Measurements from ENCODE around the gene TRAF7. TPM values are rescaled to one million over a fixed set of nuclear protein-coding genes. Genes with fewer than 3 reads are reported as not detected.

Gene TRAF7
- total and polyA plus RNA-seq, 2 of the 13 experiments (the other 11 are each of a cell fraction or from before 2014, with no cell fraction given): 47.9 to 65.6 TPM

DNA sequence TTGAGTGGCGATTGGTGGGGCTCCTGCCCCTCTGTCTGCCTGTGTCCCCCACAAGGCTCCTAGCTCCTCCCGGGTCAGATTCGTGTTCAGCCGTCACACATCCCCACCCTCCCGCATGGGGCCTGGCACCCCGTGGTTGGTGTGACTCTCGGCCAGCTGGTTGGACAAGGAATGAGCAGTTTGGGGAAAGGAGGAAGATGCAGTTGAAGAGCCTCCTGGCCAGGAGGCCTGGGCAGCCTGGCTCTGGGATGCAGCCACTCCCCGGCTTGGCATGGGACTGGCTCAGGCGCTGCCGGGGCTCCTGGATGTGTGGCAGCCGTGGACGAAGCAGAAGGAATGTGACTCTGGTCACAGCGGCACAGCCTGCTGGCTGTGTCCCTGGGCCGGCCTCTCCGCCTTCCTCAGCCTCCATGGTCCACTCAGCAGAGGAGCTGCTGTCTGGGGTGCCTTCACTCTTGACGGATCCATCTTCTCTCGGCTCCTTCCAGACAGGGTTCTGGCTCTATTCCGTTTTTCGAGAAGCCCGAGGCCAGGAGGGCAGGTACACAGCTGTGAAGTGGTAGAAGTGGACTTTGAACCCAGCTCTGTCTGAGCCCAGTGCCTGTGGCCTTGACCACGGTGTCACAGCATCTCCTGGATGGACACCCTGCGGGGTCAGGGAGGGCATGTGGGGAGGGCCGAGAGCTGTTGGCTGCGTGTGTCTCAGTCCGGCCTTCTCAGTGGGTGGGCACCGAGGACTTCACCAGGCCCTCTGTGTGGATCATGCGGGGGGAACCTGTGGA is 2.1 kb downstream of the TRAF7 start (continued):
- TF ChIP-seq HMG20B (CRISPR knock-in tag; conservative IDR thresholded peaks at IDR 0.05): 0 out of 2 replicates have a peak, but pooled peaks have one; percentile 37
- TF ChIP-seq, protein P1, sequence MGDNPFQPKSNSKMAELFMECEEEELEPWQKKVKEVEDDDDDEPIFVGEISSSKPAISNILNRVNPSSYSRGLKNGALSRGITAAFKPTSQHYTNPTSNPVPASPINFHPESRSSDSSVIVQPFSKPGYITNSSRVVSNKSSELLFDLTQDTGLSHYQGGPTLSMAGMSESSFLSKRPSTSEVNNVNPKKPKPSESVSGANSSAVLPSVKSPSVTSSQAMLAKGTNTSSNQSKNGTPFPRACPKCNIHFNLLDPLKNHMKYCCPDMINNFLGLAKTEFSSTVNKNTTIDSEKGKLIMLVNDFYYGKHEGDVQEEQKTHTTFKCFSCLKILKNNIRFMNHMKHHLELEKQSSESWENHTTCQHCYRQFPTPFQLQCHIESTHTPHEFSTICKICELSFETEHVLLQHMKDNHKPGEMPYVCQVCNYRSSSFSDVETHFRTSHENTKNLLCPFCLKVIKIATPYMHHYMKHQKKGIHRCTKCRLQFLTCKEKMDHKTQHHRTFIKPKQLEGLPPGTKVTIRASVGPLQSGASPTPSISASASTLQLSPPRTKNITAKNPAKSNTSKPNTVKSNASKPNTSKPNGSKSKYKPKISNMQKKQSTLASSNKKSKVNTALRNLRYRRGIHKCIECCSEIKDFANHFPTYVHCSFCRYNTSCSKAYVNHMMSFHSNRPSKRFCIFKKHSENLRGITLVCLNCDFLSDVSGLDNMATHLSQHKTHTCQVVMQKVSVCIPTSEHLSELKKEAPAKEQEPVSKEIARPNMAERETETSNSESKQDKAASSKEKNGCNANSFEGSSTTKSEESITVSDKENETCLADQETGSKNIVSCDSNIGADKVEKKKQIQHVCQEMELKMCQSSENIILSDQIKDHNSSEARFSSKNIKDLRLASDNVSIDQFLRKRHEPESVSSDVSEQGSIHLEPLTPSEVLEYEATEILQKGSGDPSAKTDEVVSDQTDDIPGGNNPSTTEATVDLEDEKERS (CRISPR knock-in tag; IDR thresholded peaks at IDR 0.05): peak; percentile 52; the same call in 1 of the 2 replicates
- TF ChIP-seq TCF12 (IDR thresholded peaks at IDR 0.05): no peak
- 0 out of 2 replicates have a peak, but pooled peaks have one; percentile 29 for TF ChIP-seq TCF12 (CRISPR knock-in tag; IDR thresholded peaks at IDR 0.05)
- no peak for TF ChIP-seq ZNF367 (CRISPR knock-in tag; IDR thresholded peaks at IDR 0.05; ENCODE audit: borderline replicate concordance)
- 0 out of 2 replicates have a peak, but pooled peaks have one; percentile 48 for TF ChIP-seq ZBTB34 (CRISPR knock-in tag; IDR thresholded peaks at IDR 0.05)
- TF ChIP-seq TMF1 (CRISPR knock-in tag; IDR thresholded peaks at IDR 0.05; ENCODE audit: low read depth): 0 out of 2 replicates have a peak, but pooled peaks have one; percentile 73
- peak; percentile 74 for TF ChIP-seq HOXA3 (CRISPR knock-in tag; IDR thresholded peaks at IDR 0.05)
- peak; percentile 59; the same call in 1 of the 2 replicates for TF ChIP-seq FOXO1 (CRISPR knock-in tag; IDR thresholded peaks at IDR 0.05)
- no peak for TF ChIP-seq SRSF4 (IDR thresholded peaks at IDR 0.05; ENCODE audit: low read depth, low read length, poor library complexity, severe bottlenecking)
- TF ChIP-seq ZSCAN31 (CRISPR knock-in tag; IDR thresholded peaks at IDR 0.05; ENCODE audit: low read depth): 0 out of 2 replicates have a peak, but pooled peaks have one; percentile 24
- TF ChIP-seq KLF12 (CRISPR knock-in tag; IDR thresholded peaks at IDR 0.05; ENCODE audit: borderline replicate concordance): 0 out of 2 replicates have a peak, but pooled peaks have one; percentile 54
- peak; percentile 45; the same call in 1 of the 2 replicates for TF ChIP-seq ELF1 (CRISPR knock-in tag; IDR thresholded peaks at IDR 0.05)
- peak; percentile 66 for TF ChIP-seq POLR2G (IDR thresholded peaks at IDR 0.05; ENCODE audit: low read depth, low read length)
- TF ChIP-seq PCBP1 (IDR thresholded peaks at IDR 0.05; ENCODE audit: borderline replicate concordance, low read depth, low read length): peak; percentile 2; the same call in 1 of the 2 replicates
- TF ChIP-seq FOXP4 (CRISPR knock-in tag; IDR thresholded peaks at IDR 0.05): peak; percentile 72
- no peak for TF ChIP-seq BRCA1 (CRISPR knock-in tag; IDR thresholded peaks at IDR 0.05)
- TF ChIP-seq NR2F1 (CRISPR knock-in tag; IDR thresholded peaks at IDR 0.05): peak; percentile 97 to 100
- TF ChIP-seq HOXD1 (CRISPR knock-in tag; IDR thresholded peaks at IDR 0.05): 0 out of 2 replicates have a peak, but pooled peaks have one; percentile 64
- peak; percentile 74 for TF ChIP-seq MEF2D (CRISPR knock-in tag; IDR thresholded peaks at IDR 0.05)
- TF ChIP-seq, protein P2, sequence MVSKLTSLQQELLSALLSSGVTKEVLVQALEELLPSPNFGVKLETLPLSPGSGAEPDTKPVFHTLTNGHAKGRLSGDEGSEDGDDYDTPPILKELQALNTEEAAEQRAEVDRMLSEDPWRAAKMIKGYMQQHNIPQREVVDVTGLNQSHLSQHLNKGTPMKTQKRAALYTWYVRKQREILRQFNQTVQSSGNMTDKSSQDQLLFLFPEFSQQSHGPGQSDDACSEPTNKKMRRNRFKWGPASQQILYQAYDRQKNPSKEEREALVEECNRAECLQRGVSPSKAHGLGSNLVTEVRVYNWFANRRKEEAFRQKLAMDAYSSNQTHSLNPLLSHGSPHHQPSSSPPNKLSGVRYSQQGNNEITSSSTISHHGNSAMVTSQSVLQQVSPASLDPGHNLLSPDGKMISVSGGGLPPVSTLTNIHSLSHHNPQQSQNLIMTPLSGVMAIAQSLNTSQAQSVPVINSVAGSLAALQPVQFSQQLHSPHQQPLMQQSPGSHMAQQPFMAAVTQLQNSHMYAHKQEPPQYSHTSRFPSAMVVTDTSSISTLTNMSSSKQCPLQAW (CRISPR knock-in tag; IDR thresholded peaks at IDR 0.05): 0 out of 2 replicates have a peak, but pooled peaks have one; percentile 56
